Kidney (tissue), 14 donors: ENCODE results near the gene FAM193B. TPM values are rescaled to one million over a fixed set of nuclear protein-coding genes. Genes with fewer than 3 reads are reported as not detected.

Experiments used
- DNase-seq, 5 donors: peaks; one replicate each; pipeline ENCODE4 v3.0.0-alpha.2; 2013 to 2020
- FAIRE-seq: peaks from 2 replicates; lab custom pipeline; 2012; peaks lifted over from hg19 to GRCh38; lab: Jason Lieb, UNC
- H3K27ac ChIP-seq, 2 donors: one replicate each; pipeline ENCODE4 v1.7.0; 2013; ENCODE audit warnings: low read depth in 2 of 2, low read length in 2 of 2, inconsistent platforms in 1 of 2
- H3K27me3 ChIP-seq: one replicate; pipeline ENCODE4 v1.7.1; 2013; ENCODE audit warnings: low read length, inconsistent platforms; ENCODE audit not compliant: control insufficient read depth, insufficient read depth
- H3K36me3 ChIP-seq, 3 donors: one replicate each; pipeline versions ENCODE4 v1.7.0 to v1.7.1; 2013; ENCODE audit warnings: low read length in 3 of 3, control low read depth in 1 of 3, inconsistent platforms in 1 of 3; ENCODE audit not compliant: insufficient read depth in 3 of 3, control insufficient read depth in 2 of 3
- H3K4me1 ChIP-seq, 3 donors: one replicate each; pipeline versions ENCODE4 v1.7.0 to v1.7.1; 2013; ENCODE audit warnings: low read length in 3 of 3, inconsistent platforms in 1 of 3, low read depth in 1 of 3; ENCODE audit not compliant: control insufficient read depth in 2 of 3, insufficient read depth in 2 of 3
- H3K4me3 ChIP-seq, 3 donors: one replicate each; pipeline versions ENCODE4 v1.7.0 to v1.8.1; 2013; ENCODE audit warnings: low read length in 3 of 3, control low read depth in 1 of 3, inconsistent platforms in 1 of 3
- H3K9ac ChIP-seq, 3 donors: one replicate each; pipeline versions ENCODE4 v1.7.0 to v1.7.1; 2013; ENCODE audit warnings: low read length in 3 of 3, control low read depth in 1 of 3, inconsistent platforms in 1 of 3
- H3K9me3 ChIP-seq, 3 donors: one replicate each; pipeline versions ENCODE4 v1.7.0 to v1.7.1; 2013; ENCODE audit warnings: low read length in 3 of 3, control low read depth in 1 of 3, inconsistent platforms in 1 of 3; ENCODE audit not compliant: control insufficient read depth in 2 of 3, insufficient read depth in 1 of 3
- CTCF ChIP-seq: IDR thresholded peaks from 3 replicates; pipeline ENCODE4 v1.5.1; 2012; ENCODE audit warnings: mild to moderate bottlenecking, moderate library complexity, borderline replicate concordance; ENCODE audit not compliant: insufficient read depth; ENCODE audit errors: extremely low read depth
- intact Hi-C: fragments of 100-400 bp; cut with DNase I; formaldehyde crosslinking; loops from one replicate; pipeline ENCODE4 v1.11.1; 2022
- polyA plus RNA-seq: library from polyadenylated mRNA; stranded (reverse); fragments of 350-450 nt; fragmentation: Illumina TruSeq; extraction: RNeasy Lipid Tissue Mini Kit (QIAGEN cat#74804); gene quantifications from one replicate; pipeline ENCODE4 v1.2.3, GENCODE V29; 2014; ENCODE audit warnings: low read depth, low replicate concordance; ENCODE audit not compliant: insufficient read depth
- total RNA-seq: library from RNA; stranded (reverse); fragmentation: NEBNext Ultra II Directional; extraction: Animal tissue kit (Norgen Biotek cat#: 25700); gene quantifications from one replicate; pipeline ENCODE4 v1.2.1, GENCODE V29; 2021
- donor health status: control.
- donor health status: control.
- donor health status: control.
- donor health status: control.
- donor health status: control.
- donor health status: DM: yes; HTN: yes; CAD: no.
- donor health status: Normal renal cell carcinoma (clear cell type).

FAM193B gene
- total and polyA plus RNA-seq, 2 donors from 2014 or later, result 61.0 to 77.8 TPM

GRCh38 chr5:177496727-177497291, 57.6 kb downstream of the FAM193B start:
- FAIRE-seq (no peak), DNase-seq (peak; percentile 92 to 97 (median 96))
- Histone ChIP-seq H3K36me3 (no peaks in the 10 kb centered on the region), H3K4me1 (peaks cover 0 to 14% (median 3%) of the 10 kb centered on the region in 3 donors), H3K27ac (peak overlapping the region; percentile 86 to 91), H3K9me3 (no peaks in the 10 kb centered on the region), H3K4me3 (peak overlapping the region; percentile 46 to 65 (median 48)), H3K9ac (peak overlapping the region in 1 of 3 donors; percentile 58), H3K27me3 (no peaks in the 10 kb centered on the region)
- intact Hi-C loops, result no loop called here
- TF ChIP-seq CTCF, result no peak

- no peak for TF ChIP-seq CTCF
- peak overlapping the region; percentile 86 to 91 for H3K27ac ChIP-seq
- no peaks in the 10 kb centered on the region for H3K9me3 ChIP-seq
- H3K36me3 ChIP-seq, result no peaks in the 10 kb centered on the region
- intact Hi-C loops, result no loop called here
- peak overlapping the region; percentile 19 to 49 (median 46) for H3K4me3 ChIP-seq
- H3K9ac ChIP-seq, result peak overlapping the region in 1 of 3 donors; percentile 46
- peaks cover 0 to 14% (median 3%) of the 10 kb centered on the region in 3 donors for H3K4me1 ChIP-seq
- H3K27me3 ChIP-seq, result no peaks in the 10 kb centered on the region
- peak in 3 of 5 donors; percentile 46 to 70 (median 56) for DNase-seq
- no peak for FAIRE-seq
Observed at GRCh38 chr5:177496070-177496726, 58.2 kb downstream of the FAM193B start.

- Histone ChIP-seq H3K4me3 (peak overlapping the region in 2 of 3 donors; percentile 36 to 49), H3K27me3 (no peaks in the 10 kb centered on the region), H3K9ac (peak overlapping the region in 1 of 3 donors; percentile 46), H3K4me1 (peaks cover 0 to 14% (median 3%) of the 10 kb centered on the region in 3 donors), H3K36me3 (no peaks in the 10 kb centered on the region), H3K27ac (peak overlapping the region; percentile 43 to 91), H3K9me3 (no peaks in the 10 kb centered on the region)
- DNase-seq (peak; percentile 80 to 95 (median 87)), FAIRE-seq (no peak)
- intact Hi-C loops, result no loop called here
- TF ChIP-seq CTCF, result no peak
Observed at GRCh38 chr5:177495243-177496060, 58.9 kb downstream of the FAM193B start.
